Fibroblast of skin of left quadriceps (primary cell): Measurements from ENCODE around the gene SULT1A2.
"Not testable (repeated sequence)": the region's sequence is repeated elsewhere in the genome, so short reads cannot be mapped to it uniquely, and the experiment has no call there.

Experiments used
- DNase-seq, 2 experiments: peaks; one replicate each; pipeline ENCODE4 v3.0.0-alpha.2; 2013; ENCODE audit warnings: low read depth in 2 of 2

The SULT1A2 gene

DNA sequence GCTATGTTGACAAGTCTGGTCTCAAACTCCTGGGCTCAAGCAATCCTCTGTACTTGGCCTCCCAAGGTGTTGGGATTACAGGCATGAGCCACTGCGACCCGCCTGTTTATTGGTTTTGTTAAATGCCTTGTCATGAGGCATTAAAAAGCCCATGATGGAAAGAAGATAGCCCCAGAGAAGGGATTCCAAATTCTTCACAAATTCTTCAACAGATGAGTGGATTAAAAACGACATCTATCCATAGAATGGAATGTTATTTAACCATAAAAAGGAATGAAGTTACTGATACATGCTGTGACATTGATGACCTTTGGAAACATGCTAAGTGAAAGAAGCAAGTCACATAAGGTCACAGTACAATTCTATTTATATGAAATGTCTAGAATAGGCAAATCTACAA, 38.4 kb downstream of the SULT1A2 start:
- DNase-seq, result no peak

DNA sequence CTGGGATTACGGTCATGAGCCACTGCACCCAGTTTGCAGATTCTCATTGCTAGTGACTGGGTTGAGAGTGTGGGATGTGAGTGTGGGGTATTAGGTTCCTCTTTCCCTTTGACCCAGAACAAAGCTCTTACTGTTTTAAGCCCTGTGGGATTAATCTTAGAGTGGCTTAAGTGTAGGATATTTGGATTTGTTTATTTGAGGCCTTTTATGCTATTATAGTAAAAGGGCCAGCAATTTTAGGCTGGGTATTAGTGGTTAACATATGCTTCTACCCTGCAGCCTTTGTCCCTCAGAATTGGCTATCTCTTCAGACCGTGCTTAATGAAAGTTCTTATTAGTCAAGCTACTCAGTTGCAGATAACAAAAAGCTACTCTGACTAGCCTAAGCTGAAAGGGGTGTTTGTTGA, 39.9 kb downstream of the SULT1A2 start:
- DNase-seq, result no peak

GRCh38 chr16:28555561-28555960, 41.3 kb downstream of the SULT1A2 start:
- no peak for DNase-seq

- no peak for DNase-seq
Measured at GRCh38 chr16:28554634-28555423, 42.0 kb downstream of the SULT1A2 start.

DNA sequence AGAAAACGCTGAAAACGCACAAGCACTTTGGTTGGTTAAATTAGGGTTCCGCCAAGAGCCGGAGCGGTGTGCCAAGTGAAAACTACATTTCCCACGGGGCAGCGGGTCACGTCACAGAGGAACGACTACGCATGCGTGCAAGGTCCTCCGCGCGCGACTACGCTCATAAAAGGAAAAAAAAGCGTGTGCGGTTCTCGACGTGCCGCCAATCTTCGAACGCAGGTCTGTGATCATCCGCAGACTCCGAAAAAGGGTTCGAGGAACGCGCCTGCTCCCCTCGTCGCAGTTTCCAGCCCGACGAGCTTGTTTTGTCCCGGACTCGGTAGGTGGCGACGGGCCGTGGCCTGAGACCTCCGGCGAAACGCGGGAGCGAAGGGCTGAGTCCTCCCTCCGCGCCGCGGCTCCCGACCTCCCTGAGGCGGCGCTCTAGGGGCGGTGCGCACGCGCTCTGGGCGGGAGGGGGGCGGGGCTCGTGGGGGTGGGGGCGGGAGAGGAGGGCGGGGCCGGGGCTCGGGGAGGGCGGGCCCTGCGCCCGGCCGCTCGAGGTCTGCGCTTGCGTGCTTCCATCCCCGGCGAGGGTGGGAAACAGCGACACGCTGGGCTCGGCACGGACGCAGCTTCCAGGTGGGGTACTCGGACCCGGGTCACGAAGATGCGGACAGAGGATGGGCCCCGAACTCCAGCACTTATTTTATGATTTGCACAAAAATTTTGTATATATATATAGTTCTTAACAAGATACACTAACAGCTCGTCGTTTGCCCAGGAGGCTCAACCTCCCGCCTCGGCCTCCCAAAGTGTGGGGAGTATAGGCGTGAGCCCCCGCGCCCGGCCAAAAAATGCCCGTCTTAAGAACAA, 42.8 kb downstream of the SULT1A2 start, which contains the start of gene SGF29:
SGF29 (plus strand) TSS at position 145 of the 858 bp plus-strand sequence. CDS start 27,150 bp downstream, outside the sequence.
- peak; percentile 86 to 87 for DNase-seq

DNA sequence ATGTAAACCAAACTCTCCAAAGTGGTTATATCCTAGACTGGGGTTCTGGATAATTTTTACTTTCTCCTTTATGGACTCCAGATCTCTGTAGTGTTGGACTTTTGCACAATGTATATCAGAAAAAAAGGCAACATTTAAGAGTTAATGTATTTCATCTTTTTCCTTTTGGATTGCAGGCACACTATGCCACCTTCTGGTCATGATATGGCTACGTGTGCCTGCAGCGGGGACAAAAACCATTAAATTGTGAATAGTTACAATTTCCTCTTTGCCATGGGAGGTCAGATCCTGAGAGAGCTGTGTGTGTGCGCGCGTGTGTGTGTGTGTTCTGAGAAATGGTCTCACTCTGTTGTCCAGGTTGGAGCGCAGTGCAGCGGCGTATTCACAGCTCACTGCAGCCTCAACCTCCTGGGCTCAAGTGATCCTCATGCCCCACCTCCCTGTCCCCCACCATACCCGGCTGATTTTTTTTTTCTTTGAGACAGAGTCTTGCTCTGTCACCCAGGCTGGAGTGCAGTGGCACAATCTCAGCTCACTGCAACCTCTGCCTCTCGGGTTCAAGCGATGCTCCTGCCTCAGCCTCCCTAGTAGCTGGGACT, 47.5 kb downstream of the SULT1A2 start:
- DNase-seq, result no peak

GRCh38 chr16:28548306-28548802, 48.5 kb downstream of the SULT1A2 start:
- no peak for DNase-seq

- DNase-seq, result no peak
Measured at GRCh38 chr16:28546626-28547025, 50.2 kb downstream of the SULT1A2 start.

GRCh38 chr16:28545964-28546363, 50.9 kb downstream of the SULT1A2 start:
- DNase-seq, result not testable (repeated sequence)

DNA sequence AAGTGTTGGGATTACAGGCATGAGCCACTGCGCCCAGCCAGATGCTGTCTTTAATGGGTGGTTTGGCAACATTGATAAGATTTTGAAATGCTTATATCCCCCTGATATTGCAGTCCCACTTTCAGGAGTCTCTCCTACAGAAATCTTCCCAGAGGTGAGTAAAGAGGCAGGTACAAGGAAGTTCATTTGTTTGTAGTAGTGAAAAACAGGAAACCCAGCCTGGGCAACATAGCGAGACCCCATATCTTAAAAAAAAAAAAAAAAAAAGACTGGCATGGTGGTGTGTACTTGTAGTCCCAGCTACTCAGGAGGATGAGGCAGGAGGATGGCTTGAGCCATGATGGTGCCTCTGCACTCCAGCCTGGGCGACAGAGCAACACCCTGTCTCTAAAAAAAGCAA, 51.9 kb downstream of the SULT1A2 start:
- no peak for DNase-seq

DNA sequence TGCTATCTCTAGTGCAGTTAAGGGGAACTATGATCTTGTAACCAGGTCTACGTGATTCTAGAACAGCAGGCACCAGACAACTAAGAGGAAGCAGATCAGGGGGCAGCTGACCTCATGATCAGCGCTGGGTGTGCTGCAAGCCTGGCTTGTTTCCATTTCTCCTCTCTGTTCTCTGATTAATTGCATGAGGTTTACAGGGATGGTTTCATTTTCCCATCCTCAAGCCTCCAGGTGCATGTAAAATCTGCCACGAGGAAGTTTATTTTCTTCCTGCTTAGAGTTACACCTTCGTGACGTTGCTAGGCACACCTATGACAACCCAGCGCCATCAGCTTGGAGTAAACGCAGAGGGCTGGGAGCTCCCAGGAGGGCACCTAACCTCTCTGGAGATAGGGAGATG, 53.8 kb downstream of the SULT1A2 start:
- no peak for DNase-seq

- no peak for DNase-seq
Measured at GRCh38 chr16:28542646-28543045, 54.2 kb downstream of the SULT1A2 start.
